GM10248 (cell line): ENCODE data around the gene ADAMTSL1.

Source experiments
- CTCF ChIA-PET: fragments of 300-600 bp; sonication (Branson Sonifier 250); formaldehyde crosslinking; extraction: SDS; loops from one replicate; lab custom pipeline; 2021; ENCODE audit warnings: antibody characterized with exemption; lab: Yijun Ruan, JAX
- POLR2A ChIA-PET: fragments of 350-650 bp; sonication (Branson Sonifier 250); formaldehyde crosslinking; extraction: SDS; loops from one replicate; lab custom pipeline; 2020; ENCODE audit warnings: antibody characterized with exemption; lab: Yijun Ruan, JAX
- DNase-seq: peaks from one replicate; pipeline ENCODE4 v3.0.0; 2012; ENCODE audit errors: extremely low spot score
- TF ChIP-seq, protein P1 (sequence below): IDR thresholded peaks from 2 replicates; pipeline ENCODE4 v1.5.1; 2012; ENCODE audit warnings: mild to moderate bottlenecking, low read depth; ENCODE audit errors: extremely low read depth, missing control alignments, control extremely low read depth

Gene ADAMTSL1

DNA sequence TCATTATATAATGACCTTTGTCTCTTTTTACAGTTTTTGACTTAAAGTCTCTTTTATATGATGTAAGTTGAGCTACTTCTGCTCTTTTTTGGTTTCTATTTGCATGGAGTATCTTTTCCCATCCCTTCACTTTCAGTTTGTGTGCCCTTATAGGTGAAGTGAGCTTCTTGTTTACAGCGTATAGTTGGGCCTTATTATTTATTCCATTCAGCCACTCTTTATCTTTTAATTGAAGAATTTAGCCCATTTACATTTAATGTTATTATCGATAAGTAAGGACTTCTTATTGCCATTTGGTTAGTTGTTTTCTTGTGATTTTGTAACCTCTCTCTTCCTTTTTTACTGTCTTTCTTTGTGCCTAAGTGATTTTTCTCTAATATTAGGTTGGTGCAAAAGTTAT is 117.3 kb downstream of the ADAMTSL1 start:
- CTCF ChIA-PET = no interaction called here
- POLR2A ChIA-PET = no interaction called here
- TF ChIP-seq, protein P1, sequence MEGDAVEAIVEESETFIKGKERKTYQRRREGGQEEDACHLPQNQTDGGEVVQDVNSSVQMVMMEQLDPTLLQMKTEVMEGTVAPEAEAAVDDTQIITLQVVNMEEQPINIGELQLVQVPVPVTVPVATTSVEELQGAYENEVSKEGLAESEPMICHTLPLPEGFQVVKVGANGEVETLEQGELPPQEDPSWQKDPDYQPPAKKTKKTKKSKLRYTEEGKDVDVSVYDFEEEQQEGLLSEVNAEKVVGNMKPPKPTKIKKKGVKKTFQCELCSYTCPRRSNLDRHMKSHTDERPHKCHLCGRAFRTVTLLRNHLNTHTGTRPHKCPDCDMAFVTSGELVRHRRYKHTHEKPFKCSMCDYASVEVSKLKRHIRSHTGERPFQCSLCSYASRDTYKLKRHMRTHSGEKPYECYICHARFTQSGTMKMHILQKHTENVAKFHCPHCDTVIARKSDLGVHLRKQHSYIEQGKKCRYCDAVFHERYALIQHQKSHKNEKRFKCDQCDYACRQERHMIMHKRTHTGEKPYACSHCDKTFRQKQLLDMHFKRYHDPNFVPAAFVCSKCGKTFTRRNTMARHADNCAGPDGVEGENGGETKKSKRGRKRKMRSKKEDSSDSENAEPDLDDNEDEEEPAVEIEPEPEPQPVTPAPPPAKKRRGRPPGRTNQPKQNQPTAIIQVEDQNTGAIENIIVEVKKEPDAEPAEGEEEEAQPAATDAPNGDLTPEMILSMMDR = no peak
- no peak for DNase-seq

DNA sequence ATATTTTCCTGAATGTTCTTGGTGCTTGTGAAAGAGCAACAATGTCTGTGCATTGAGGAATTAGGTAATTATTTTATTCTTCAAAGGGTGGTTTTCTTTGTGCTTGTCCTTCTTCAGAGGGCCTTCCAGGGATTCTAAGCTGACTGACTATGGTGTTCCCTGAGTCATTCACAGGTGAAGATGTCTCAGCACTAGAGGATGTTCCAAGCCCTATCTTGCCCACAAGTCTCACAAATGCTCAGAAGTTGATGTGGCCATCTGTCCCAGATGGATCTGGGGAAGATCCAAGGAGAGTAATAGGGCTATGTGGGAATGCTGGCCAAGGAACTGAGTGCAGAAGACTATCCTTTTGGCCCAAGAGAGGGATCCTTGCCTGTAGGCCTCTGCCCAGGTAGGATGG is 120.9 kb downstream of the ADAMTSL1 start:
- TF ChIP-seq, protein P1 = no peak
- ChIA-PET POLR2A (no interaction called here), CTCF (no interaction called here)
- DNase-seq = no peak

DNA sequence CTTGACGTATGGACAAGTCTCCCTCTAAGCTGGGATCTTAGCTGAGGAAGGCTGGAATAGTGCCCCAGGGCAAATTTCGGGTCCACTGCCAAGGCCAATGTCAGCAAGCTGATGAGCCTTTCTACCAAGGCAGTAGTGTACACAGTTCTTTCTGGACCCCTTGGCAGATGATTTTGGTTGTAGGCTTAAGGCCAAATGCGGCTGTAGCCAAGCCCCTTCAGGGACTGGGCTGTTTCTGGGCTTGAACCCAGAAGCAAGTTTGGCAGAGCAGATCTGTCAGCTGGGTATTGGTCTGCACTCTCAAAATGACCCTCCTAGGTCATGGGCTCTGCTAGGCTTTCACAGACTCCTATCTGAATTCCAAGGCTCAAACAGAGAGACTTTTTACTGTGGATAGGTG is 121.6 kb downstream of the ADAMTSL1 start:
- no peak for DNase-seq
- CTCF ChIA-PET = no interaction called here

DNA sequence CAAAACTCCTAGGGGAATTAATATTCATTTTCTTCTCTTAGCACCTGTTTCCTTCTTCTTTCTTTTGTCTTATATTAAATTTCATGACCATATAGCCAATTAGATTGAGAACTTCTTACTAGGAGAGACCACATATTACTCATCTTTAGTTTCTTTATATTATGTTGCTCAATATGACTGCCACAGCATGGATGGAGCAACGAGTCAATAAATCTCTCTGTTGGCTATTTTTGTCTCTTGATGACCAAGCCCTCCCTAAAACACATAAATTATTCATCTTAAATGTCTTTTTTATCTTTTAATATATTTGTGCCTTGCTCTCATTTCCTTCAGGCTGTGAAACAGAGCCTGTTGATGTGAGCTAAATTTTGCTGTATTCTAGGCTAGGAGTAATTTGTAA is 123.0 kb downstream of the ADAMTSL1 start:
- ChIA-PET POLR2A (no interaction called here), CTCF (no interaction called here)
- DNase-seq = no peak
- TF ChIP-seq, protein P1 = no peak

More for the DNA sequence above, 121.6 kb downstream of the ADAMTSL1 start:
- TF ChIP-seq, protein P1 = no peak
- POLR2A ChIA-PET = no interaction called here

DNA sequence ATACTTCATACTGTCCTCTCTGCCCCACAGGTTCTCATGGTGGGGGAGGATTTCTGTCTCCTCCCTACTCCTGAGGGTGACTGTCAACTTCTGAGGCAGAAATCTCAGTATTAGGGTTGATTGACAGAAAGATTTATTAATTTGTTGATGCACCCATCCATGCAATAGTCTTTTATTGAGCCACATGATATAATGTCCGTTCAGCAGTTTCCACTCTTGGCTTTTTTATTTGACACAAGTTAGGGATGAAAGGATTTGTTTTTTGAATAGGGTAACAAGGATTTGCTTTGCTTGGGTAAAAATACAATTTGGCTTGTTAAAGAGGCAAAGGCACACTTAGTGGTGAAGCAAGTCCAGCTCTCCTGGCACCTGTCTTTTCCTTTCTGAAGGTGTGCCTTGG is 125.0 kb downstream of the ADAMTSL1 start:
- CTCF ChIA-PET = no interaction called here
- TF ChIP-seq, protein P1 = no peak
- POLR2A ChIA-PET = no interaction called here
- no peak for DNase-seq

DNA sequence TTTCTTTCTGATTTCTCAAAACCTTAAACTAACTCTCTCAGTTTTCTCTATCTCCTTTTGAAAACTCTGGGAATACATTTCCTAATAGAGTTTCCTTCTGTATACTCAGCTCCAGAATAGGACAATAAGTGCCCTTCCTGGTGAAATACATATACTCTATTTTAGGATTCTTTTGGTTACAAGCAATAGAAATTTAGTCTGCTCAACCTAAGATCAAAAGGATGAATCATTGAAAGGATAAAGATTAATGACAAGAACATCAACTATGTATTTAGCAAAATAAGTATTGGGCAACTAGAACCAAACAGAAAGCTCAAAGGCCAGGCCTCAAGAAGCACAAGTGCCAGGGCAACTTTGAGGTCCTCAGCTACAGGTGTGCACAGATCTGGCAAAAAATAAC is 127.1 kb downstream of the ADAMTSL1 start:
- TF ChIP-seq, protein P1 = no peak
- ChIA-PET POLR2A (no interaction called here), CTCF (interaction anchor here (1.5 kb wide), 1 partner anchor 11 kb away, joined by 5 read pairs; no protein-coding TSS in a partner anchor)

More for the DNA sequence above, 127.1 kb downstream of the ADAMTSL1 start:
- no peak for DNase-seq
